ENCODE data around the gene SUGCT.

DNA sequence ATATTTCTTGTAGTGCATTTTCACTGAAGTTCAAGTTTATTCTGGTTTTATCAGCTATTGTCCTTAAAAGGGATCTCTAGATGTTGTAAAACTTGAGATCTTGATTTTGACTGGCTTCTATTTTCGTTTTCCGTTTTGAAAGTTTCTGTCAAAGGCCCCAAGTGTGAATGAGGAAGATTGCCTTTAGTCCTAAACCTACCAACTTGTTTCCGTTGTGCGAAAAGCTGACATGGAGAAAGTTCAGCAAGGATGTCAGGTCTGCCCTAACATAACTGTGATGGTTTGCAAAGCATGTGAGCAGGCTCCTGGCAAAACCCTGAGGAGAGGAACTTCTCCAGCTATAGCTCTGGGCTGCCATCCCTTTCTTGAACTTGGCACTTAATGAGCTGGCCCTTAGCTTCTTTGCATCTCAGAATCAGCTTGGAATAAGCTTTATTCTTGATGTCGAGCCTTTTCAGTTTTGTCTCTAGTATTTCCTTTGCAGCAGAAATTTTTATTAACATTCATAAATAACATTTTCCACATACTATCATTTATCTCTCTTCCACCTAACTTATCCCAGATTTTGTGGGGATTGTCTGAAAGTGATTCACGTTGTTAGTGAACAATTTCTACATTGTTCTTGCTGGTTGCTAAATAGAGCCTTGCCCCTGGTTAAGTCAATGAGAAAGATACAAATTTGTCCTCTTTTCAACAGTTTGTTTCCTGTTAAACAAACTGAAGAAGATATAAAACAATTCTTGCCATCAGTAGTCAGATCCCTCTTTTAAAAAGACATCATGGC lies 559.4 kb downstream of the SUGCT start:
- no peak for TF ChIP-seq POLR2A (IDR thresholded peaks at IDR 0.05; ENCODE audit: low read depth, low read length)
- no peak for TF ChIP-seq POLR2AphosphoS5 (IDR thresholded peaks at IDR 0.05; ENCODE audit: low read depth, low read length)
- no peak for TF ChIP-seq TAF1 (IDR thresholded peaks at IDR 0.05; ENCODE audit: low read depth, low read length)
- no peak for TF ChIP-seq PAX5 (IDR thresholded peaks at IDR 0.05; ENCODE audit: insufficient read depth, low read length, severe bottlenecking)
- TF ChIP-seq POU2F2 (IDR thresholded peaks at IDR 0.05; ENCODE audit: low read depth, low read length), result no peak
- no peak for TF ChIP-seq SPI1 (IDR thresholded peaks at IDR 0.05; ENCODE audit: low read depth, low read length)
